ENCODE data around the gene DNAH9. TPM values are rescaled to one million over a fixed set of nuclear protein-coding genes. Genes with fewer than 3 reads are reported as not detected.
A peak's percentile ranks its signal among the peaks of the same experiment; 100 is the strongest.

DNAH9 gene
- total RNA-seq, 4 donors from 2014 or later, result 0.41 to 1.9 (median 0.79) TPM; not detected in 1

- H3K36me3 ChIP-seq, result peaks cover 0 to 3% (median 0%) of the 10 kb centered on the region in 4 donors
- H3K27ac ChIP-seq, result peak within 1 kb of the TSS; percentile 90 to 98 (median 96)
- H3K27me3 ChIP-seq, result no peaks in the 10 kb centered on the region
- intact Hi-C loops (cut with DNase I; ENCODE audit: low total_unique reads) (loop anchor here (10.0 kb wide), 1 partner anchor 1017 kb away; the partner anchor contains the start of gene ELAC2), in situ Hi-C loops (cut with MboI; ENCODE audit: low pct_ligation_motif_present in 1 of 4, low pct_unique_long_range_greater_than_20kb in 1 of 4, low sequenced_read_pairs in 3 of 4) (loop anchor here in 1 of 4 donors (25.0 kb wide), 1 partner anchor 110 kb away; no protein-coding TSS in a partner anchor)
- H3K4me3 ChIP-seq, result peak within 1 kb of the TSS; percentile 51 to 87 (median 83)
- 0 to 1% methylated on average over 6 to 32 of the region's 74 CpGs for WGBS, 2 donors (ENCODE audit: low coverage in 1 of 2)
- H3K9me3 ChIP-seq, result no peaks in the 10 kb centered on the region
- H3K4me1 ChIP-seq, result peaks cover 4 to 14% (median 11%) of the 10 kb centered on the region in 4 donors
- DNase-seq, result peak; percentile 98
- TF ChIP-seq POLR2A (IDR thresholded peaks at IDR 0.05), result peak; percentile 95
- TF ChIP-seq EP300 (IDR thresholded peaks at IDR 0.05; ENCODE audit: low read depth), result no peak
- TF ChIP-seq, protein P1, sequence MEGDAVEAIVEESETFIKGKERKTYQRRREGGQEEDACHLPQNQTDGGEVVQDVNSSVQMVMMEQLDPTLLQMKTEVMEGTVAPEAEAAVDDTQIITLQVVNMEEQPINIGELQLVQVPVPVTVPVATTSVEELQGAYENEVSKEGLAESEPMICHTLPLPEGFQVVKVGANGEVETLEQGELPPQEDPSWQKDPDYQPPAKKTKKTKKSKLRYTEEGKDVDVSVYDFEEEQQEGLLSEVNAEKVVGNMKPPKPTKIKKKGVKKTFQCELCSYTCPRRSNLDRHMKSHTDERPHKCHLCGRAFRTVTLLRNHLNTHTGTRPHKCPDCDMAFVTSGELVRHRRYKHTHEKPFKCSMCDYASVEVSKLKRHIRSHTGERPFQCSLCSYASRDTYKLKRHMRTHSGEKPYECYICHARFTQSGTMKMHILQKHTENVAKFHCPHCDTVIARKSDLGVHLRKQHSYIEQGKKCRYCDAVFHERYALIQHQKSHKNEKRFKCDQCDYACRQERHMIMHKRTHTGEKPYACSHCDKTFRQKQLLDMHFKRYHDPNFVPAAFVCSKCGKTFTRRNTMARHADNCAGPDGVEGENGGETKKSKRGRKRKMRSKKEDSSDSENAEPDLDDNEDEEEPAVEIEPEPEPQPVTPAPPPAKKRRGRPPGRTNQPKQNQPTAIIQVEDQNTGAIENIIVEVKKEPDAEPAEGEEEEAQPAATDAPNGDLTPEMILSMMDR (IDR thresholded peaks at IDR 0.05), result no peak
- TF ChIP-seq POLR2AphosphoS5 (IDR thresholded peaks at IDR 0.05), result peak; percentile 81 to 98 (median 97)
These were observed 399.1 kb downstream of the DNAH9 start, which contains the start of gene ZNF18 for GRCh38 chr17:11997147-11997971. Gene ZNF18 (minus strand): TSS chr17:11997475. CDS start chr17:11992829, 4,646 bp downstream.

DNA sequence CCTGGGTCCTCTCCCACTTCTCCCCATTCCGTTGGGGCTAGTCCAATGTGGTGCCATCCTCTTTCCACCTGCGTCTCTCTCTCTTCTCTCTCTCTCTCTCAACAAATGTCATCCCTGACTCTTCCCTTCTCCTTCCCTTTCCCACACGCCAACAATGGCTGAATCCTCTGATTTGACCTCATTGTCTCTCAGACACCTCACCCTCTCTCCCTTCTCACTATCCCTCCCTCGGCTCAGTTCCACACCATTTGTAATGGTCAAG, 399.6 kb downstream of the DNAH9 start:
- no peaks in the 10 kb centered on the region for H3K36me3 ChIP-seq
- H3K4me3 ChIP-seq, result peak overlapping the region; percentile 51 to 87 (median 83)
- in situ Hi-C loops (cut with MboI; ENCODE audit: low pct_ligation_motif_present in 1 of 4, low pct_unique_long_range_greater_than_20kb in 1 of 4, low sequenced_read_pairs in 3 of 4) (loop anchor here in 1 of 4 donors (25.0 kb wide), 1 partner anchor 111 kb away; no protein-coding TSS in a partner anchor), intact Hi-C loops (cut with DNase I; ENCODE audit: low total_unique reads) (loop anchor here (10.0 kb wide), 1 partner anchor 1017 kb away; the partner anchor contains the start of gene ELAC2)
- 63 to 64% methylated on average over 4 of the region's 4 CpGs for WGBS, 2 donors (ENCODE audit: low coverage in 1 of 2)
- no peak for TF ChIP-seq EP300 (IDR thresholded peaks at IDR 0.05; ENCODE audit: low read depth)
- TF ChIP-seq, protein P1 (IDR thresholded peaks at IDR 0.05), result no peak
- no peak for TF ChIP-seq POLR2A (IDR thresholded peaks at IDR 0.05)
- TF ChIP-seq POLR2AphosphoS5 (IDR thresholded peaks at IDR 0.05), result no peak
- no peaks in the 10 kb centered on the region for H3K27me3 ChIP-seq
- H3K4me1 ChIP-seq, result peaks cover 4 to 14% (median 11%) of the 10 kb centered on the region in 4 donors
- peak overlapping the region; percentile 90 to 98 (median 96) for H3K27ac ChIP-seq
- H3K9me3 ChIP-seq, result no peaks in the 10 kb centered on the region
- no peak for DNase-seq

GRCh38 chr17:11999696-12000095, 401.4 kb downstream of the DNAH9 start:
- DNase-seq, result no peak
- H3K27ac ChIP-seq, result no peak overlapping the region
- H3K4me1 ChIP-seq, result peaks cover 4 to 14% (median 11%) of the 10 kb centered on the region in 4 donors
- no peaks in the 10 kb centered on the region for H3K9me3 ChIP-seq
- 93 to 95% methylated on average over 2 to 5 of the region's 5 CpGs for WGBS, 2 donors (ENCODE audit: low coverage in 1 of 2)
- H3K4me3 ChIP-seq, result no peak overlapping the region
- intact Hi-C loops (cut with DNase I; ENCODE audit: low total_unique reads), result loop anchor here (10.0 kb wide), 1 partner anchor 1015 kb away; the partner anchor contains the start of gene ELAC2
- TF ChIP-seq POLR2AphosphoS5 (IDR thresholded peaks at IDR 0.05) (no peak), EP300 (IDR thresholded peaks at IDR 0.05; ENCODE audit: low read depth) (no peak), POLR2A (IDR thresholded peaks at IDR 0.05) (no peak)
- TF ChIP-seq, protein P1 (IDR thresholded peaks at IDR 0.05), result no peak
- H3K27me3 ChIP-seq, result no peaks in the 10 kb centered on the region
- in situ Hi-C loops (cut with MboI; ENCODE audit: low pct_ligation_motif_present in 1 of 4, low pct_unique_long_range_greater_than_20kb in 1 of 4, low sequenced_read_pairs in 3 of 4), result loop anchor here in 1 of 4 donors (25.0 kb wide), 2 partner anchors 112 to 1013 kb away; partner anchors contain the start of gene ELAC2
- H3K36me3 ChIP-seq, result no peaks in the 10 kb centered on the region

GRCh38 chr17:12007466-12007865, 409.2 kb downstream of the DNAH9 start:
- in situ Hi-C loops (cut with MboI; ENCODE audit: low pct_ligation_motif_present in 1 of 4, low pct_unique_long_range_greater_than_20kb in 1 of 4, low sequenced_read_pairs in 3 of 4), result loop anchor here in 1 of 4 donors (25.0 kb wide), 1 partner anchor 1005 kb away; the partner anchor contains the start of gene ELAC2
- WGBS, 2 donors (ENCODE audit: low coverage in 1 of 2), result 88 to 90% methylated on average over 4 to 5 of the region's 5 CpGs
- H3K27me3 ChIP-seq, result no peaks in the 10 kb centered on the region
- H3K9me3 ChIP-seq, result no peaks in the 10 kb centered on the region
- intact Hi-C loops (cut with DNase I; ENCODE audit: low total_unique reads), result no loop called here
- DNase-seq, result no peak
- no peak for TF ChIP-seq POLR2AphosphoS5 (IDR thresholded peaks at IDR 0.05)
- TF ChIP-seq, protein P1 (IDR thresholded peaks at IDR 0.05), result no peak
- TF ChIP-seq POLR2A (IDR thresholded peaks at IDR 0.05), result no peak
- H3K4me1 ChIP-seq, result no peaks in the 10 kb centered on the region
- H3K27ac ChIP-seq, result no peak overlapping the region
- no peak overlapping the region for H3K4me3 ChIP-seq
- no peaks in the 10 kb centered on the region for H3K36me3 ChIP-seq
